HG03342 (cell line): ENCODE data around the gene CYP20A1.

ENCODE experiments used
- ATAC-seq: cut with Tn5 transposase; IDR thresholded peaks from one replicate; pipeline ENCODE4 v1.9.1; 2021; ENCODE audit warnings: mild to moderate bottlenecking, moderate library complexity; ENCODE audit not compliant: unreplicated experiment

The CYP20A1 gene

GRCh38 chr2:203354966-203355365, 116.1 kb downstream of the CYP20A1 start:
- ATAC-seq = no peak
